Adrenal gland (tissue), 5 donors: ENCODE measurements around the gene ANKRD23.

Experiments
- POLR2A ChIP-seq, 2 donors: fragments of 450-650 bp; IDR thresholded peaks; one replicate each; pipeline ENCODE4 v1.6.1; 2017; ENCODE audit warnings: antibody characterized with exemption in 2 of 2, mild to moderate bottlenecking in 2 of 2, moderate library complexity in 1 of 2
- TF ChIP-seq, protein P1 (sequence below), 6 experiments: fragments of 450-650 bp in 4 of 6; fragments of 200-600 bp in 2 of 6; sonication (generic) in 1 of 6; IDR thresholded peaks; 1 replicate in 5 of 6; 2 replicates in 1 of 6; pipeline versions ENCODE4 v1.5.1 to v1.8.0; 2016 to 2021; ENCODE audit warnings: antibody characterized with exemption in 6 of 6, mild to moderate bottlenecking in 2 of 6, moderate library complexity in 1 of 6
- donor health status: DM: no; HTN: no; CAD: no.

DNA sequence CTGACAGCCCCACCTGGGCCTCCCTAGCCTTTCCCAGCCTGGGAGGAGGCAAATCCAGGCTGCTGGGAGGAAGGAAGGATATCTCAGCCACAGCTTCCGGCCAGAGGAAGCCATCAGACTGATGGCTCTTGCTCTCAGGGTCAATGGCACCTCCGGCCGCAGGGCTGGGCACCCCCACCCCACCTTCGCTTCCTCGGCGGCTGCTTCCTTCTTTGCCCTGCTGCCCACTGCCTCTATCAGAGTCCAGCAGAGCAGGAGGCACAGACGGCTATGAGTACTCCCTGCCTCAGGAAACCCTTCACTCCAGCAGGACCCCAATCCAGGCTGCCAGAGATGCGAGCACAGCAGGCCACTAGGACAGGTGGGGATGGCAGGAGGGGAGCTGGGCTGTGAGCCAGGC lies 22.8 kb upstream of the ANKRD23 start:
- TF ChIP-seq, protein P1, sequence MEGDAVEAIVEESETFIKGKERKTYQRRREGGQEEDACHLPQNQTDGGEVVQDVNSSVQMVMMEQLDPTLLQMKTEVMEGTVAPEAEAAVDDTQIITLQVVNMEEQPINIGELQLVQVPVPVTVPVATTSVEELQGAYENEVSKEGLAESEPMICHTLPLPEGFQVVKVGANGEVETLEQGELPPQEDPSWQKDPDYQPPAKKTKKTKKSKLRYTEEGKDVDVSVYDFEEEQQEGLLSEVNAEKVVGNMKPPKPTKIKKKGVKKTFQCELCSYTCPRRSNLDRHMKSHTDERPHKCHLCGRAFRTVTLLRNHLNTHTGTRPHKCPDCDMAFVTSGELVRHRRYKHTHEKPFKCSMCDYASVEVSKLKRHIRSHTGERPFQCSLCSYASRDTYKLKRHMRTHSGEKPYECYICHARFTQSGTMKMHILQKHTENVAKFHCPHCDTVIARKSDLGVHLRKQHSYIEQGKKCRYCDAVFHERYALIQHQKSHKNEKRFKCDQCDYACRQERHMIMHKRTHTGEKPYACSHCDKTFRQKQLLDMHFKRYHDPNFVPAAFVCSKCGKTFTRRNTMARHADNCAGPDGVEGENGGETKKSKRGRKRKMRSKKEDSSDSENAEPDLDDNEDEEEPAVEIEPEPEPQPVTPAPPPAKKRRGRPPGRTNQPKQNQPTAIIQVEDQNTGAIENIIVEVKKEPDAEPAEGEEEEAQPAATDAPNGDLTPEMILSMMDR (IDR thresholded peaks at IDR 0.05): no peak
- TF ChIP-seq POLR2A (IDR thresholded peaks at IDR 0.05): no peak
